Measurements from ENCODE around the gene C4orf51. TPM values are rescaled to one million over a fixed set of nuclear protein-coding genes. Genes with fewer than 3 reads are reported as not detected.

Gene C4orf51
- total RNA-seq, 1 donor from 2014 or later, result not detected

- Histone ChIP-seq H3K4me1 (no peaks in the 10 kb centered on the region), H3K36me3 (peaks cover 29 to 42% of the 10 kb centered on the region in 2 donors), H3K4me3 (no peak overlapping the region), H3K27me3 (no peaks in the 10 kb centered on the region), H3K27ac (no peak overlapping the region), H3K9me3 (no peaks in the 10 kb centered on the region)
- no peak for DNase-seq (ENCODE audit: low spot score in 2 of 2)
- intact Hi-C loops (cut with DNase I), result no loop called here
- no peak for TF ChIP-seq CTCF (IDR thresholded peaks at IDR 0.05)
These were observed 80.2 kb downstream of the C4orf51 start for GRCh38 chr4:145760176-145760575.

DNA sequence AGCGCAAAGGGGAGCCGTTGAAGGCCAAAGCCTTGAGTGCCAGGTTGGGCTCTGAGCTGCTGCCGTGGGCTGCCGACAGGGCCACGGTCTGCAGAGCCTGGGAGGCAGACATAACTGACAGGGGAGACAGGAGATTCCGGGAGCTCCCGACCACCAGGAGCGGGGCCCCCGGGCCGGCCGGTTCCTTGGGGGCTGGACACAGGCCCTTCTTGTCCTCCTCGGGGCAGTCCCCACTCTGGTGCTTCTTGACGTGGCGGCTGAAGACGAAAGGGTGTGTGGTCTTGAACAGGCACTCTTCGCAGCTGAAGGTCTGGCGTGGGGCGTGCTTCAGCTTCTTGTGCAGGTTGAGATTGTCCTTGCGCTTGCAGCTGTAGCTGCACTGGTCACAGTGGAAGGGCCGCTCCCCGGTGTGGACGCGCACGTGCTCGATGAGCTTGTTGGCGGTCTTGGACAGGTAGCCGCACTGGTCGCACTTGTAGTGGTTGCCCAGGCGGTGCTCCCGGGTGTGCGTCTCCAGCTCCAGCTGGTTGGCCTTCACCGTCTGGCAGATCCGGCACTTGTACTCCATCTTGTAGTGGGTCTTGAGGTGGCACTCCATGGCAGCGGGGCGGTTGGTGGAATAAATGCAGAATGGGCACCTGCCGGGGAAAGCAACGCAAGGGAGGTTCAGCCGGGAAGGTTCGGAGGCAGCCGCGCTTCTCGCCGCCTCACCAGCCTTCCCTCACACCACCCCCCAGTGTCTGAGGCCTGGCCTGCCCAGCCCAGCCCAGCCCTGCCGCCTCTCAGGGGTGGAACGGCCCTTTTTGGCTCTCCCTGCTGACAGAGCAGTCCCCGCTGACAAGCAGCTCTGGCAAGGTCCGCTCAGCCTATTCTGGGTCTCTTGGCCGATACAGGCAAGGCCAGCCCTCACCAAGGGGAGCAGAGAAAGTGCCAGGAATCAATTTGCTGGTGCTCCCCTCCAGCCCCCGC lies 81.3 kb downstream of the C4orf51 start:
- H3K27me3 ChIP-seq, result no peaks in the 10 kb centered on the region
- H3K4me1 ChIP-seq, result no peaks in the 10 kb centered on the region
- no peak overlapping the region for H3K27ac ChIP-seq
- DNase-seq (ENCODE audit: low spot score in 2 of 2), result no peak
- intact Hi-C loops (cut with DNase I), result no loop called here
- no peaks in the 10 kb centered on the region for H3K9me3 ChIP-seq
- H3K4me3 ChIP-seq, result no peak overlapping the region
- H3K36me3 ChIP-seq, result peaks cover 29 to 48% of the 10 kb centered on the region in 2 donors
- TF ChIP-seq CTCF (IDR thresholded peaks at IDR 0.05), result no peak

DNA sequence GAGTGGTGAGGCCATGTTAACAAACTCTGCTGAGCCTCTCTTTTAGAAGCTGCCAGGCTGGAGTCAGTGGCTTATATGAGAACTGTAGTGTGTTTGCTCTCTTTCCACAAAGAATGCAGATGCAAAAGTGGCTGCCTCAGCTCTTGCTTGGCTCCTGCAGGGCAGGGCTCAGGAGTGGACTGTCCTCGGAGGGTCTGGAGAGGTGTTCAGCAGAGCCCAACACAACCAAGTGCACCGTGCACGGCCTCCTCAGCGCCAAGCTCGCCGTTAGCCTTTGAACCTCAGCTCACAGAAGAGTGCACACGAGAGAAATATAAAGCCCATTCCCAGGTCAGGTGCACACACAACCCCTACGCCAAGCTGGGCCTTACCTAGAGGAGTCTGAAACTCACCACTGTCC lies 82.8 kb downstream of the C4orf51 start:
- H3K36me3 ChIP-seq, result peaks cover 29 to 48% of the 10 kb centered on the region in 2 donors
- H3K9me3 ChIP-seq, result no peaks in the 10 kb centered on the region
- H3K4me3 ChIP-seq, result no peak overlapping the region
- intact Hi-C loops (cut with DNase I), result no loop called here
- no peak overlapping the region for H3K27ac ChIP-seq
- DNase-seq (ENCODE audit: low spot score in 2 of 2), result no peak
- no peaks in the 10 kb centered on the region for H3K27me3 ChIP-seq
- H3K4me1 ChIP-seq, result no peaks in the 10 kb centered on the region
- TF ChIP-seq CTCF (IDR thresholded peaks at IDR 0.05), result no peak

DNA sequence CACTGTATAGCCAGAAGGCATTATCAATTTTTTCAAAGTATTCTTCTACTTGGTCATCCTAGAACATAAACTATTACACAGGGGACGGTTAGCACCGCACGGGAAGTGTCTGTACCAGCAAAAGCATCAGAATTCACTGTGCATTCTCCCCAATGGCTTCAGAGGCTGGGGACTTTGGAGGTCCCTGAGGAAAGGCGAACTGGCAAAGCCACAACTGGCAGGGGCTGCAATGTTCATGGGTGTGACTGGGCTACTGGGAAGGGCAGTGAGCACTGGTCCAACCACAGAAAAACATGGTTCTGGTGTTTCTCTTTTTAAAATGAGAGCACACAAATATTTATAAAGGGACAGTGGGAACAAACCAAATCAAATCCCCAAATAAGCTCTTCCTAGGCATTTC lies 83.5 kb downstream of the C4orf51 start:
- no peak for TF ChIP-seq CTCF (IDR thresholded peaks at IDR 0.05)
- Histone ChIP-seq H3K4me3 (no peak overlapping the region), H3K36me3 (peaks cover 29 to 51% of the 10 kb centered on the region in 2 donors), H3K27me3 (no peaks in the 10 kb centered on the region), H3K27ac (no peak overlapping the region), H3K9me3 (no peaks in the 10 kb centered on the region), H3K4me1 (no peaks in the 10 kb centered on the region)
- intact Hi-C loops (cut with DNase I), result no loop called here
- DNase-seq (ENCODE audit: low spot score in 2 of 2), result no peak

- H3K27ac ChIP-seq, result no peak overlapping the region
- TF ChIP-seq CTCF (IDR thresholded peaks at IDR 0.05), result no peak
- peaks cover 16 to 39% of the 10 kb centered on the region in 2 donors for H3K36me3 ChIP-seq
These were observed 86.3 kb downstream of the C4orf51 start for GRCh38 chr4:145766273-145766672.

More at GRCh38 chr4:145766273-145766672, 86.3 kb downstream of the C4orf51 start:
- DNase-seq (ENCODE audit: low spot score in 2 of 2), result no peak
- Histone ChIP-seq H3K4me3 (no peak overlapping the region), H3K27me3 (no peaks in the 10 kb centered on the region), H3K9me3 (no peaks in the 10 kb centered on the region), H3K4me1 (no peaks in the 10 kb centered on the region)
- intact Hi-C loops (cut with DNase I), result no loop called here
